Activated T-cell treated with anti-CD3 and anti-CD28 coated beads, Interleukin-2, amount 50 U/mL, for 1 hour (primary cell): Measurements from ENCODE around the gene KCNMA1.

ENCODE experiments used
- DNase-seq: peaks from one replicate; pipeline ENCODE4 v3.0.0-alpha.2; 2020

Gene KCNMA1

DNA sequence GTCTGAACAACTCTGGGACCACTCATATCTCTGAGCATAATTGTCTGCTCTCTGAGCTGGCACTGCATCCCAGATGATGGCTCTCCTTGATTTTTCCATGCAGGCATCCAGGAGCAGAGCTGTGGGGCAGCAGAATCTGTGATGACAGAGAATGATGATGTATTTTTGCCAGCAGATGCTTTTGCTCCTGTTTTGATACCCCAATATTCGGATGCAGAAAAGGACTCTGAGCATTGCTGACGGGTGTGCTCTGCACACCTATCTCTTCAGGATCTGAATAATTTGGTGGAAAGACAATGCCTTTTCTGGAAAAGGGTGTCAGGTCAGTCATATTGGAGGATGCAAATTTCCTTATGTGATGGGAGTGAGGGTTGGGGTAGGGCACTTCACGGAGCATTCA is 735.9 kb downstream of the KCNMA1 start:
- DNase-seq = no peak

DNA sequence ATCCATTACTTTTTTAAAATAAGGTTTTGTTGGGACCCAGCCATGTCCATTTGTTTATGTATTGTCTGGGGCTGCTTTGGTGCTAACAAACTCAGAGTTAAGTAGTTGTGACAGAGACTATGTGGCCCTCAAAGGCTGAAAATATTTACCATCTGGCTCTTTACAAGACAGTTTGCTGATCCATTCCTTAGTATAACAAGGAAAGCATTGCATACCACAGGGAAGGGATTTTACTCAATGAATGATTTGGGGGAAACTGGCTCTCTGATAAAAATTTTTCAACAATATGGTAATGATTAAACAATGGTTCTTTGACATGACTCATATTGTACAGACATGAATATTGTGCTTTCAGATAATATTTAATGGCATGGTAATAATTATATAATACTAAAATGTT is 738.1 kb downstream of the KCNMA1 start:
- DNase-seq = no peak

GRCh38 chr10:76892766-76893479 is 744.7 kb downstream of the KCNMA1 start:
- no peak for DNase-seq

- no peak for DNase-seq
Observed at GRCh38 chr10:76887223-76888010, 750.2 kb downstream of the KCNMA1 start.

DNA sequence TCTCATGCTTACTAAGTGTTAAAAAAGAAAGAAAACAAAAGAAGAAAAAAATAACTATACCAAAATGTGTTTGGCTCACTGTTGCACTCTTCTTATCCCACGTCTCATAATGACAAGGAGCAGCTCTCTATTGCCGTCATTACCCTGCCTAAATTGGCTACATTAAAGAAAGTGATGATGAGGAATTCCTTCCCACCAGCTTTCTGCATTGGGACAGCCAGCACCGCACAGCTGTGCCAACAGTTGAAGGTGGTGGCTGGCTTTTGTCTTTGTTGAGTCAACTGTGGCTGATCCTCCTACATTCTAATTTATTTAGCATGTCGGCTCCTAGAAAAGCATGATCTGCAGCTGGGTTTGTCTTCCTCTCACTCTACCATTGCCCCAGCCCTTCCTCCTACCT is 751.8 kb downstream of the KCNMA1 start:
- no peak for DNase-seq

GRCh38 chr10:76884673-76885275 is 752.8 kb downstream of the KCNMA1 start:
- DNase-seq = no peak

- DNase-seq = no peak
Observed at GRCh38 chr10:76883596-76883995, 754.0 kb downstream of the KCNMA1 start.

DNA sequence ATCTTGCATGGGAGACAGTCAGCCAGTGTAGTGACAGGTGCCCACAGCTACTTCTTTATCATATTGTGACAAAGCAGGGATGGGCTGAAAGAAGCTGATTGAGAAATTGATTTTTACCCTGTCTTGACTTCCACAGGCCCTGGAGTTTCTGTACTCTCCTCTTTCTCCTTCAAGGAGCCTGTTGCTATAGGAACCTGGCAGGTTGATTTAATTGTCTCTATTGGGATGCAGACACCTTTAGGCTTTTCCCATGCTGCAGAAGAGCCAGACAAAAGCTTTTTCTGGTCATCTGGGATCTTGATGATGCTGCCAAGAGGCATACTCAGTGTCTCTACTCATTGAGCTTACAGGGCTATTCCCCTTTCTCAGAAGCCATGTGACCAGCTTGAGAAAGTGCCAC is 754.8 kb downstream of the KCNMA1 start:
- no peak for DNase-seq

- no peak for DNase-seq
Observed at GRCh38 chr10:76882245-76882644, 755.4 kb downstream of the KCNMA1 start.

- DNase-seq = no peak
Observed at GRCh38 chr10:76881477-76882220, 756.0 kb downstream of the KCNMA1 start.

- no peak for DNase-seq
Observed at GRCh38 chr10:76880931-76881330, 756.7 kb downstream of the KCNMA1 start.

DNA sequence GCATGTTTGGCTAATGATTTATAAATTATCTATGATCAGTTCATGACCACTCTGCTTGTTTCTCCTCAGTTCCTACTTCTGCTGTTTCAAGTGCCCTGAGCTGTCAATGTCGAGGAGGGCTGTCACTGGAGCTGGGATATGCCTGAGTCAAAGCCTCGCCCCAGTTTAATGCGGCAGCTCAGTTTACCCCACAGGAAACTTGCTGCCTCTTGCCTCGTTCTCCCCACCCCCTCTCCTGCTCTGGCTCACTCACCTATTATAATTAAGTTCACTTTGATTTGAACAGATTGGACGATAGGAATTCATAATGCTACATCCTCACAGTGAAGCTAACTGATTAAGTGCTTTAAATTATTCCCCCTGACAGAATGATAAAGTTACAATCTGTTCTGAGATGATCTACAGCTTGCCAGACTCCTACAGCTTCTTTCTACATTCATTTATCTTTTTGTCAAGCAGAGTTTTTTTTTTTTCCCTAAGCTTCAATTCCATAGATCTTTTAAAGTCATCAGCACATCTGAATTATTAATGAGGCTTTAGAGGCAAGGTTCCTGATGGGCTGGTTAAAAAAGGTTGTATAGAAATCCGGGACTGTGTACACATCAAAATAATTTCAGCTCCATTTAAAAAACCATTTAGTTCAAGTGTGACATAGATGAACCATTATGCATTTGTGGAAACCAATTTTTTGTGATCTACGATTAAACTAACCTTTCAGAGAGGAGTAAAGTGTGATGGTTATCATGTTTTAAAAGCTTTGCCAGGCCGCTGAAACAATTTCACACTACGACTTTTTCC is 758.3 kb downstream of the KCNMA1 start:
- DNase-seq = no peak

DNA sequence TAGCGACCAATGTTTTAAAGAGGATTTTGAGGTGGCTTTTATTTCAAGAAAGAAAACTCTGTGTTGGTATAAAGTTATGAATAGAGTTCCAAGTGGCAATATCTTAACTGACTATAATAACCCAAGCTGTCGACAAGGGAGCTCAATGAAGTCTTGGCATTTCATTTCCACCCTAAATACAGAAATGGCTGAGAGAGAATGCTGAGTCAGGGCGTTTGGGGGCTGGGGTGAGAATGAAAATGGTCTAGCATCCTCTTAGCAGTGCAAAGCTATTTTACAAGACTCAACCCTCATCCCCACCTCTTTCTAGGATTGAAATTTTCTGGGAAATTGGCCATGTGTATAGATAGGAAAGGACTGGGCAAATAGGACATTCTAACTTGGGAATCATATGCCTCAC is 759.1 kb downstream of the KCNMA1 start:
- DNase-seq = no peak

- DNase-seq = no peak
Observed at GRCh38 chr10:76874896-76875295, 762.7 kb downstream of the KCNMA1 start.

- DNase-seq = no peak
Observed at GRCh38 chr10:76874176-76874575, 763.4 kb downstream of the KCNMA1 start.

GRCh38 chr10:76871697-76872295 is 765.8 kb downstream of the KCNMA1 start:
- no peak for DNase-seq

DNA sequence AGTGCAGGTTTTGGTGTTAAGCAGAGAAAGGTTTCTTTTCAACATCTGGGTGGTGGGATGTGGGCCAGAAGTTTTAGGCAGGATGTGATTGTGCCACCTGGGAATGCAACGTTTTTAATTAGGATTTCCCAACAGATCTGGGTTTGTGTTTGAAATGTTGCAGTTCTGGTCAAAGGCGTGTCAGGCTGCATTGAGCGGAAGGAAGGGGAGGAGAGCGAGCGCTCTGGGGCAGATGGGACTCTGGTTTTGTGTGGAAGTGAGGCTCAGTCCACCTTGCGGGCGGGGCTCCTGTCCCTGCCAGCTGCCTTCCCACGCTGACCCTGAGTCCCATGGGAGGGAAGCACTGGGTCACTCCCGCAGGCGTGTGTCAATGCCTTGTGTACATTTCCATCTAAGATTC is 767.7 kb downstream of the KCNMA1 start:
- DNase-seq = no peak

- no peak for DNase-seq
Observed at GRCh38 chr10:76868098-76868977, 769.3 kb downstream of the KCNMA1 start.

- DNase-seq = no peak
Observed at GRCh38 chr10:76866841-76867586, 770.6 kb downstream of the KCNMA1 start.

GRCh38 chr10:76864922-76865321 is 772.7 kb downstream of the KCNMA1 start:
- no peak for DNase-seq
